GM12878 (cell line): ENCODE measurements around the gene ZNF462. TPM values are rescaled to one million over a fixed set of nuclear protein-coding genes. Genes with fewer than 3 reads are reported as not detected.

Experiments
- BHLHE40 ChIP-seq, 2 experiments: fragments of 450-650 bp in 1 of 2; IDR thresholded peaks; 2 replicates each; pipeline ENCODE4 v1.6.1; 2011 to 2017; ENCODE audit warnings: low read depth in 2 of 2, borderline replicate concordance in 1 of 2, improper control_type of control experiment in 1 of 2, low read length in 1 of 2, mild to moderate bottlenecking in 1 of 2
- BMI1 ChIP-seq: fragments of 450-650 bp; IDR thresholded peaks from 2 replicates; pipeline ENCODE4 v1.6.1; 2016; ENCODE audit warnings: mild to moderate bottlenecking, moderate library complexity, borderline replicate concordance
- CEBPB ChIP-seq, 2 experiments: fragments of 150-350 bp in 1 of 2; IDR thresholded peaks; 2 replicates each; pipeline ENCODE4 v1.6.1; 2012 to 2014; ENCODE audit warnings: low read depth in 2 of 2, low read length in 2 of 2, borderline replicate concordance in 1 of 2, inconsistent platforms in 1 of 2
- GABPA ChIP-seq: IDR thresholded peaks from 2 replicates; pipeline ENCODE4 v1.6.1; 2014; ENCODE audit warnings: antibody characterized with exemption, low read depth, mild to moderate bottlenecking, inconsistent platforms
- SMAD1 ChIP-seq: fragments of 450-650 bp; IDR thresholded peaks from 2 replicates; pipeline ENCODE4 v1.6.1; 2018; ENCODE audit warnings: mild to moderate bottlenecking, low read depth; ENCODE audit not compliant: partially characterized antibody
- SREBF2 ChIP-seq: IDR thresholded peaks from 2 replicates; pipeline ENCODE4 v1.6.1; 2012; ENCODE audit warnings: mild to moderate bottlenecking, low read length
- TCF3 ChIP-seq: IDR thresholded peaks from 2 replicates; pipeline ENCODE4 v1.6.1; 2012; ENCODE audit warnings: low read depth, mild to moderate bottlenecking, low read length, borderline replicate concordance; ENCODE audit not compliant: insufficient read depth
- polyA plus RNA-seq, 11 experiments: library from polyadenylated mRNA; depleted of rRNA in 4 of 11; unstranded in 6 of 11; stranded (reverse) in 5 of 11; fragments of >200 nt; fragmentation: Nextera tagmentation in 4 of 11; fragmentation: Illumina TruSeq in 1 of 11; extraction: Ambion mirVana in 4 of 11; extraction: Trizol in 1 of 11; gene quantifications; 1 replicate in 1 of 11; 2 replicates in 10 of 11; pipeline versions ENCODE4 v1.2.1 to v1.2.3, GENCODE V29; 2011 to 2016; ENCODE audit warnings: inconsistent platforms in 2 of 11, missing spikeins in 2 of 11, low read depth in 1 of 11
- total RNA-seq, 4 experiments: library from RNA; depleted of rRNA in 3 of 4; stranded (reverse); fragments of >200 nt in 3 of 4; fragmentation: Illumina TruSeq in 1 of 4; extraction: Trizol in 1 of 4; gene quantifications; 2 replicates each; pipeline versions ENCODE4 v1.2.1 to v1.2.3, GENCODE V29; 2013 to 2021
- TF ChIP-seq, protein P1 (sequence below): IDR thresholded peaks from 2 replicates; pipeline ENCODE4 v1.6.1; 2012; ENCODE audit warnings: improper control_type of control experiment, low read depth, low read length; ENCODE audit not compliant: insufficient replicate concordance
- TF ChIP-seq, protein P2 (sequence below): IDR thresholded peaks from 2 replicates; pipeline ENCODE4 v1.6.1; 2012; ENCODE audit warnings: low read depth, low read length, improper control_type of control experiment

Gene ZNF462
- total and polyA plus RNA-seq, 10 of the 15 experiments (the other 5 are each of a cell fraction or from before 2014, with no cell fraction given), result 0.27 to 13.7 (median 0.55) TPM

GRCh38 chr9:106861640-106862109 lies 1.3 kb upstream of the ZNF462 start (continued):
- TF ChIP-seq, protein P1, sequence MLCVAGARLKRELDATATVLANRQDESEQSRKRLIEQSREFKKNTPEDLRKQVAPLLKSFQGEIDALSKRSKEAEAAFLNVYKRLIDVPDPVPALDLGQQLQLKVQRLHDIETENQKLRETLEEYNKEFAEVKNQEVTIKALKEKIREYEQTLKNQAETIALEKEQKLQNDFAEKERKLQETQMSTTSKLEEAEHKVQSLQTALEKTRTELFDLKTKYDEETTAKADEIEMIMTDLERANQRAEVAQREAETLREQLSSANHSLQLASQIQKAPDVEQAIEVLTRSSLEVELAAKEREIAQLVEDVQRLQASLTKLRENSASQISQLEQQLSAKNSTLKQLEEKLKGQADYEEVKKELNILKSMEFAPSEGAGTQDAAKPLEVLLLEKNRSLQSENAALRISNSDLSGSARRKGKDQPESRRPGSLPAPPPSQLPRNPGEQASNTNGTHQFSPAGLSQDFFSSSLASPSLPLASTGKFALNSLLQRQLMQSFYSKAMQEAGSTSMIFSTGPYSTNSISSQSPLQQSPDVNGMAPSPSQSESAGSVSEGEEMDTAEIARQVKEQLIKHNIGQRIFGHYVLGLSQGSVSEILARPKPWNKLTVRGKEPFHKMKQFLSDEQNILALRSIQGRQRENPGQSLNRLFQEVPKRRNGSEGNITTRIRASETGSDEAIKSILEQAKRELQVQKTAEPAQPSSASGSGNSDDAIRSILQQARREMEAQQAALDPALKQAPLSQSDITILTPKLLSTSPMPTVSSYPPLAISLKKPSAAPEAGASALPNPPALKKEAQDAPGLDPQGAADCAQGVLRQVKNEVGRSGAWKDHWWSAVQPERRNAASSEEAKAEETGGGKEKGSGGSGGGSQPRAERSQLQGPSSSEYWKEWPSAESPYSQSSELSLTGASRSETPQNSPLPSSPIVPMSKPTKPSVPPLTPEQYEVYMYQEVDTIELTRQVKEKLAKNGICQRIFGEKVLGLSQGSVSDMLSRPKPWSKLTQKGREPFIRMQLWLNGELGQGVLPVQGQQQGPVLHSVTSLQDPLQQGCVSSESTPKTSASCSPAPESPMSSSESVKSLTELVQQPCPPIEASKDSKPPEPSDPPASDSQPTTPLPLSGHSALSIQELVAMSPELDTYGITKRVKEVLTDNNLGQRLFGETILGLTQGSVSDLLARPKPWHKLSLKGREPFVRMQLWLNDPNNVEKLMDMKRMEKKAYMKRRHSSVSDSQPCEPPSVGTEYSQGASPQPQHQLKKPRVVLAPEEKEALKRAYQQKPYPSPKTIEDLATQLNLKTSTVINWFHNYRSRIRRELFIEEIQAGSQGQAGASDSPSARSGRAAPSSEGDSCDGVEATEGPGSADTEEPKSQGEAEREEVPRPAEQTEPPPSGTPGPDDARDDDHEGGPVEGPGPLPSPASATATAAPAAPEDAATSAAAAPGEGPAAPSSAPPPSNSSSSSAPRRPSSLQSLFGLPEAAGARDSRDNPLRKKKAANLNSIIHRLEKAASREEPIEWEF, result no peak
- TF ChIP-seq SMAD1, result no peak
- TF ChIP-seq, protein P2, sequence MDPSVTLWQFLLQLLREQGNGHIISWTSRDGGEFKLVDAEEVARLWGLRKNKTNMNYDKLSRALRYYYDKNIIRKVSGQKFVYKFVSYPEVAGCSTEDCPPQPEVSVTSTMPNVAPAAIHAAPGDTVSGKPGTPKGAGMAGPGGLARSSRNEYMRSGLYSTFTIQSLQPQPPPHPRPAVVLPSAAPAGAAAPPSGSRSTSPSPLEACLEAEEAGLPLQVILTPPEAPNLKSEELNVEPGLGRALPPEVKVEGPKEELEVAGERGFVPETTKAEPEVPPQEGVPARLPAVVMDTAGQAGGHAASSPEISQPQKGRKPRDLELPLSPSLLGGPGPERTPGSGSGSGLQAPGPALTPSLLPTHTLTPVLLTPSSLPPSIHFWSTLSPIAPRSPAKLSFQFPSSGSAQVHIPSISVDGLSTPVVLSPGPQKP, result no peak
- no peak for TF ChIP-seq BHLHE40 (IDR thresholded peaks at IDR 0.05; ENCODE audit: borderline replicate concordance in 1 of 2, low read depth in 2 of 2, low read length in 1 of 2)
- TF ChIP-seq BMI1, result no peak
- TF ChIP-seq GABPA, result no peak
- TF ChIP-seq TCF3, result no peak
- TF ChIP-seq CEBPB (IDR thresholded peaks at IDR 0.05; ENCODE audit: borderline replicate concordance in 1 of 2, low read depth in 2 of 2, low read length in 2 of 2), result no peak
- TF ChIP-seq SREBF2, result no peak
